LNCAP (cell line): ENCODE data around the gene RUVBL2.

Experiments used
- TF ChIP-seq, protein P1 (sequence below): fragments of 450-650 bp; IDR thresholded peaks from 2 replicates; pipeline ENCODE4 v1.5.1; 2017; ENCODE audit warnings: mild to moderate bottlenecking

The RUVBL2 gene

DNA sequence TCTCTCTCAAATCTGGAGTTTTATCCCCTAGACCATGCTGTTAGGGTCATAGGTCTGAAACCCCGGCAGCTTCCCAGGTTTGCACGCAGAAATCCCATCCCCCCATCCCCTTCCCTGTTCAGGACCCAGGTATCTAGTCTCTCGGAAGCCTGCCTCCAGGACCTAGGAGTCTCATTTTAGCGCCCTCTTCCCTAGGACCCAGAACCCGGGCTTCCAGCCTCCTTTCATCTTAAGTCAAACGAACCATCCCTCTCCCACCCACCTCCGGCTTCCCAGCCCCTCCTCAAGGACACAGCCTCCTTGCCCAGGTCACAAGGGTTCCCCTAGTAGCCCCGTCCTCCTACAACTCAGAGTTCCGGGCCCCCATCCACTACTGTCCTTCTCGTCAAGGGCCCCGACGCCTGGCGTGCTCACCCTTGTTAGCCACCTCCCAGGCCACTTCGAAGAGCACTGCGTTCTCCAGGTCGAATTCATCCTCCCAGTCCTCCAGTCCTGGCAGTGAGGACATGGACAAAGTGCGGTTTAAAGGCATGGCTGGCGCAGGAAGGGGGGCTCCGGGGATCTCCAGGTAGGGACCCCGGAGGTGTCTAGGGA is 1.0 kb upstream of the RUVBL2 start:
- TF ChIP-seq, protein P1, sequence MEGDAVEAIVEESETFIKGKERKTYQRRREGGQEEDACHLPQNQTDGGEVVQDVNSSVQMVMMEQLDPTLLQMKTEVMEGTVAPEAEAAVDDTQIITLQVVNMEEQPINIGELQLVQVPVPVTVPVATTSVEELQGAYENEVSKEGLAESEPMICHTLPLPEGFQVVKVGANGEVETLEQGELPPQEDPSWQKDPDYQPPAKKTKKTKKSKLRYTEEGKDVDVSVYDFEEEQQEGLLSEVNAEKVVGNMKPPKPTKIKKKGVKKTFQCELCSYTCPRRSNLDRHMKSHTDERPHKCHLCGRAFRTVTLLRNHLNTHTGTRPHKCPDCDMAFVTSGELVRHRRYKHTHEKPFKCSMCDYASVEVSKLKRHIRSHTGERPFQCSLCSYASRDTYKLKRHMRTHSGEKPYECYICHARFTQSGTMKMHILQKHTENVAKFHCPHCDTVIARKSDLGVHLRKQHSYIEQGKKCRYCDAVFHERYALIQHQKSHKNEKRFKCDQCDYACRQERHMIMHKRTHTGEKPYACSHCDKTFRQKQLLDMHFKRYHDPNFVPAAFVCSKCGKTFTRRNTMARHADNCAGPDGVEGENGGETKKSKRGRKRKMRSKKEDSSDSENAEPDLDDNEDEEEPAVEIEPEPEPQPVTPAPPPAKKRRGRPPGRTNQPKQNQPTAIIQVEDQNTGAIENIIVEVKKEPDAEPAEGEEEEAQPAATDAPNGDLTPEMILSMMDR: no peak

DNA sequence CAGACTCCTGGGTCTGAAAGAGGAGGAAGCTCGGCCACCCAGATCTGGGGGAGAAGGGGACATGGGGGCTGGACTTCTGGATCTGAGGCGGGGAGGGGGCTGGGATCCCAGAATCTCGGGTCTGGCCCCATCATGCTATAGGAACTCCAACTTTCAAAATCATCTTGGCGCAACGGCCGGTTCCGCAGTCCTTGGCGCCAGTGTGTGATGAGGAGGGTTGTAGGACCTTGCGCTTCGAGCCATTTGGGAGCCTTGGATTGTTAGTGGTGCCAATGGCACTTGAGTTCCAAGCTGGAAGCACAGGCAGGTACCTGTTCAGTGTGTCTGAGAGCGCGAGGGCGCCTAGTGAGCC is 324 bp downstream of the RUVBL2 start:
- TF ChIP-seq, protein P1: no peak

DNA sequence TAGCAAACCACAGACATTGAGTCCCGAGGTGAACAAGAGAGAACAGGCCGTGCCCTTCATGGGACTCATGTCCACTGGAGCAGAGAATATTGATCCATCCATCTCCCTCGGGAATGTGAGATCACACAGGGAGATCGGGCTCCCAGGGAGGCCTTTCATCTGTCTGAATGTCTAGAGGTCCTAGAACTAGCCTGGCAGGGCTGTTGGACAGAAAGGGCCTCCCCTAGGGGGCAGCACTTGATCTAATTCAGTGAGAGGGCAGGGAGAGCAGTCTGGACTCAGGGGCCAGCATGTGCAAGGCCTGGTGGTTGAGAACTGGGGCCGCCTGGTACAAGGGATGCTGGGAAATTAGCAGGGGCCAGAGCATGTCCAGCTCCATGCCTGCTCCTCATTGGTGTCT is 4.3 kb downstream of the RUVBL2 start:
- TF ChIP-seq, protein P1: peak; percentile 29; the same call in 1 of the 2 replicates

DNA sequence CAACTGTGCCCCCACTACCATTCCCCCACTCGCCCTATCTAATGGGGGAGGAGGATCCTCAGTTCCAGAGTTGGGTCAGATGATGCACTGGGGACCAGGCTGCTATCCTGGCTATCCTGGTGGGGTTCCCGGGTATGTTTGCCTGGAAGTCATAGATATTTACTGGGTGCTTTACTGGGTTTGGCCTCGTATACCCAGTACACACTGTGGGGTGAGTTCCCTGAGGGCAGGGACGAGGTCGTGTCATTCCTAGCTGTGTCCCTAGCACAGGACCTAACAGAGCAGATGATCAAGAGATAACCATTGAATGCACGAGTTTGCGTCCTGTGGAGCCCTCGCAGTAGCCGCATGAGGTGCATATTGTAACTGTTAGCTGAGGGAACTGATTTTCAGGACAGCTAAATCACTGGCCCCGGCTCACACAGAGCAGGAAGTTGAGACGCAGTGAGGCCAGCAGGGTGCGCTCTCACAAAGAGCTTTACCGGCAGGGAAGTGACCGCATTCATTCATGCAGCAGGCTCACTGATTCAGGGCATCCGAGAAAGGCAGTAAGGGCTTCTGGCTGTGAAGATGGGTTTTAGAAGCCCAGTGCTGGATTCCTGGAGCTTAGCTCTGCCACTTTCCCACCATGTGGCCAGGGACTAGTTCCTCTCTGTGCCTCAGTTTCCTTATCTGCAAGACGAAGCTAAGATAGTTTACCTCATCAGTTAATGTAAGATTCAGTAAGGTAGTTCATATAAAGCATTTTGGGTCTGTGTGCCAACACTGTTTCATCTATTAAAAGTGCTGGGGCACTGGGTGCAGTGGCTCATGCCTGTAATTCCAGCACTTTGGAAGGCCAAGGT is 6.0 kb downstream of the RUVBL2 start:
- TF ChIP-seq, protein P1: peak; percentile 32; the same call in 1 of the 2 replicates

DNA sequence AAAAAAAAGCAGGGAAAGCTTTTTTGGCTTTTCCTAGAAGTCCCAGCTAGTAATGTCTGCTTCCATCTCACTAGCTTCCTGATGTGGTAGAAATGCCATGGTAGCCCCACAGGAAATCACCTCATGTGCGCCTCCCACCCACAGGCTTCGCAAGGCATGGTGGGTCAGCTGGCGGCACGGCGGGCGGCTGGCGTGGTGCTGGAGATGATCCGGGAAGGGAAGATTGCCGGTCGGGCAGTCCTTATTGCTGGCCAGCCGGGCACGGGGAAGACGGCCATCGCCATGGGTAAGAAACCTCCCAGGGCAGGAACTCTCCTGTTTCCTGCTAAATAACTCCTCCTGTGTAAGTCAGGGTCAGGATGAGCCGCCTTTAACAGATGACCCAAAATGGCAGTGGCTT is 10.4 kb downstream of the RUVBL2 start:
- TF ChIP-seq, protein P1: no peak

DNA sequence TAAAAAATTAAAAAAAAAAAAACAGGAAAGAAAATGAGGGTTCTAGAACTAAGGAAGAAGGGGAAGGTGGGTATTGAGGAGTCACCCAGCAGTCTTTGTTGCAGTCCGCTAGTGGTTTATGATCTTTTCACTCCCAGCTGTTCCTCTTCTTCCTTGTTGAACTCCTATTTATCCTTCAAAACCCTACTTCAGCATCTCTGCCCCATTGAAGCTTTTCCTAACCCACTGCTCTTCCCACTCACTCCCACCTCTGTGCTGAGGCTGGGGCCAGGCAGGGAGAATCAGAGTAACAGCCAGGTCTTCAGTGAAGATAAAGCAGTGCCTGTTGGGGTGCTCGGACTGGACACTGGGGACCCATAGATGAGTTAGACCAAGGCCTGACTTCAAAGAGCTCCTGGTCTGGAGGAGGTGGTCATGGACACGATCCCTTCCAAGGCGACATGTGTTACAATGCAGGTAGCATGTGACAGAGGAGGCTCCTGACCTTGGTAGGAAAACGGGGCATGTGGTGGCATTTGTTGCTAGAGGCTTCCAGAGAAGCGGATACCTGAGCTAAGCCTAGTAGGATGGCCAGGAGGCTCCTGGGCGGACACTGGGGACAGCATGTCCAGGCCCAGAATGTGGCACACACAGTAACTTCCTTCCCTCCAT is 11.4 kb downstream of the RUVBL2 start:
- TF ChIP-seq, protein P1: no peak

DNA sequence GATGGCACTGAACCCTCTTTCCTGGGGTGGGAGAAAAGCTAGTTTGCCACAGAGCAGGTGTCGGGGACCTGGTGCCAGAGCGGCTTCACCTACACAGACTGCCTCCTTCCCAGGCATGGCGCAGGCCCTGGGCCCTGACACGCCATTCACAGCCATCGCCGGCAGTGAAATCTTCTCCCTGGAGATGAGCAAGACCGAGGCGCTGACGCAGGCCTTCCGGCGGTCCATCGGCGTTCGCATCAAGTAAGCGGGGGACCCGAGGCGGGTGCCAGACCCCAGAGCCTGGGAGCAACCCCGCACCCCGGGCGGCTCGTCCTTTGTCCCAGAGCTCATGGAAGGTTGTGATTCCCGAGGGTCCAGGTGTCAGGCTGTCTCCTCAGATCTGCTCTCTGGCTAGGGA is 13.2 kb downstream of the RUVBL2 start:
- TF ChIP-seq, protein P1: no peak
